Prostate gland (tissue), 2 donors: ENCODE results near the gene SGSH.
"Not testable (repeated sequence)": the region's sequence is repeated elsewhere in the genome, so short reads cannot be mapped to it uniquely, and the experiment has no call there.

ENCODE experiments used
- POLR2A ChIP-seq: fragments of 450-650 bp; IDR thresholded peaks from one replicate; pipeline ENCODE4 v1.6.1; 2016; ENCODE audit warnings: antibody characterized with exemption, mild to moderate bottlenecking
- TF ChIP-seq, protein P1 (sequence below), 4 experiments: fragments of 200-600 bp in 2 of 4; fragments of 450-650 bp in 2 of 4; sonication (generic) in 2 of 4; IDR thresholded peaks; 1 replicate in 3 of 4; 2 replicates in 1 of 4; pipeline ENCODE4 v1.5.1; 2016 to 2019; ENCODE audit warnings: antibody characterized with exemption in 4 of 4, mild to moderate bottlenecking in 2 of 4, moderate library complexity in 2 of 4

DNA sequence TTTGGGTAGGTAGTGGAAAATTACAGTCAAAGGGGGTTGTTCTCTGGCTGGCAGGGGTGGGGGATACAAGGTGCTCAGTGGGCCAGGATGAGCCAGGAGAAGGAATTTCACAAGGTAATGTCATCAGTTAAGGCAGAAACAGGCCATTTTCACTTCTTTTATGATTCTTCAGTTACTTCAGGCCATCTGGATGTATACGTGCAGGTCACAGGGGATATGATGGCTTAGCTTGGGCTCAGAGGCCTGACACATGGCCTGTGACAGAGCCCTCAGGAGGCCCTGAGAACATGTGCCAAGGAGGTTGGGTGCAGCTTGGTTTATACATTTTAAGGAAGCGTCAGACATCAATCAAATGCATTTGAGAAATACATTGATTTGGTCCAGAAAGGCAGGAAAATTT is 38.2 kb upstream of the SGSH start:
- not testable (repeated sequence) for TF ChIP-seq POLR2A
- TF ChIP-seq, protein P1, sequence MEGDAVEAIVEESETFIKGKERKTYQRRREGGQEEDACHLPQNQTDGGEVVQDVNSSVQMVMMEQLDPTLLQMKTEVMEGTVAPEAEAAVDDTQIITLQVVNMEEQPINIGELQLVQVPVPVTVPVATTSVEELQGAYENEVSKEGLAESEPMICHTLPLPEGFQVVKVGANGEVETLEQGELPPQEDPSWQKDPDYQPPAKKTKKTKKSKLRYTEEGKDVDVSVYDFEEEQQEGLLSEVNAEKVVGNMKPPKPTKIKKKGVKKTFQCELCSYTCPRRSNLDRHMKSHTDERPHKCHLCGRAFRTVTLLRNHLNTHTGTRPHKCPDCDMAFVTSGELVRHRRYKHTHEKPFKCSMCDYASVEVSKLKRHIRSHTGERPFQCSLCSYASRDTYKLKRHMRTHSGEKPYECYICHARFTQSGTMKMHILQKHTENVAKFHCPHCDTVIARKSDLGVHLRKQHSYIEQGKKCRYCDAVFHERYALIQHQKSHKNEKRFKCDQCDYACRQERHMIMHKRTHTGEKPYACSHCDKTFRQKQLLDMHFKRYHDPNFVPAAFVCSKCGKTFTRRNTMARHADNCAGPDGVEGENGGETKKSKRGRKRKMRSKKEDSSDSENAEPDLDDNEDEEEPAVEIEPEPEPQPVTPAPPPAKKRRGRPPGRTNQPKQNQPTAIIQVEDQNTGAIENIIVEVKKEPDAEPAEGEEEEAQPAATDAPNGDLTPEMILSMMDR (IDR thresholded peaks at IDR 0.05), result not testable (repeated sequence)
